Endothelial cell (in vitro differentiated cells): Measurements from ENCODE around the gene SLC15A4. TPM values are rescaled to one million over a fixed set of nuclear protein-coding genes. Genes with fewer than 3 reads are reported as not detected.

Experiments used
- DNase-seq: peaks from one replicate; pipeline ENCODE4 v3.0.0; 2021; ENCODE audit warnings: low spot score
- H3K27ac Mint-ChIP-seq: one replicate; pipeline ENCODE4 v1.8.0; 2021; ENCODE audit warnings: mixed read lengths, inconsistent platforms; ENCODE audit not compliant: unreplicated experiment
- H3K27me3 Mint-ChIP-seq: one replicate; pipeline ENCODE4 v1.8.0; 2021; ENCODE audit warnings: mild to moderate bottlenecking, moderate library complexity, mixed read lengths, inconsistent platforms; ENCODE audit not compliant: unreplicated experiment
- H3K36me3 Mint-ChIP-seq: one replicate; pipeline ENCODE4 v1.8.0; 2021; ENCODE audit warnings: mild to moderate bottlenecking, low read depth, mixed read lengths, inconsistent platforms; ENCODE audit not compliant: unreplicated experiment
- H3K4me1 Mint-ChIP-seq: one replicate; pipeline ENCODE4 v1.8.0; 2021; ENCODE audit warnings: mild to moderate bottlenecking, mixed read lengths, inconsistent platforms; ENCODE audit not compliant: unreplicated experiment
- H3K4me3 Mint-ChIP-seq: one replicate; pipeline ENCODE4 v1.8.0; 2021; ENCODE audit warnings: mild to moderate bottlenecking, mixed read lengths, inconsistent platforms; ENCODE audit not compliant: unreplicated experiment
- H3K9me3 Mint-ChIP-seq: one replicate; pipeline ENCODE4 v1.8.0; 2021; ENCODE audit warnings: mixed read lengths, inconsistent platforms; ENCODE audit not compliant: unreplicated experiment
- total RNA-seq: library from RNA; stranded (reverse); fragmentation: NEBNext Ultra II Directional; extraction: Animal tissue kit (Norgen Biotek cat#: 25700); gene quantifications from one replicate; pipeline ENCODE4 v1.2.1, GENCODE V29; 2021; ENCODE audit not compliant: unreplicated experiment
- TF ChIP-seq, protein P1 (sequence below): fragments of 200-600 bp; sonication (generic); IDR thresholded peaks from one replicate; pipeline ENCODE4 v1.5.0; 2021; ENCODE audit warnings: antibody characterized with exemption; ENCODE audit not compliant: unreplicated experiment

Gene SLC15A4
- total RNA-seq, 1 donor from 2014 or later = 8.1 TPM

DNA sequence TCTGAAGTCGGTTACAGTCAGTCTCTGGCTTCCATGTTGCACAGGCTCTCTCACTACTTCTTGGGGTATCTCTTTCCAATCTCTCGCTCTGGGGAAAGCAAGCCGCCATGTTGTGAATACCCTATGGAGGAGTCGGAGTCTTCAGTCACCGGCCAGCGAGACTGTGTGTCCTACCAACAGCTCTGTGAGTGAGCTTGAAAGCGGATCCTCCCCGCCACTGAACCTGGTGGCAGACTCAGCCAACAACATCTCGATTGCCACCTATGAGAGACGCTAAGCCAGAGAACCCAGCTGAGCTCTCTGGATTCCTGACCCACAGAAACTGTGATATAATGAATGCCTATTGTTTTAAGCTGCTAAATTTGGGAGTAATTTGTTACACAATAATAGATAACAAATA is 51.5 kb downstream of the SLC15A4 start:
- DNase-seq = no peak
- TF ChIP-seq, protein P1, sequence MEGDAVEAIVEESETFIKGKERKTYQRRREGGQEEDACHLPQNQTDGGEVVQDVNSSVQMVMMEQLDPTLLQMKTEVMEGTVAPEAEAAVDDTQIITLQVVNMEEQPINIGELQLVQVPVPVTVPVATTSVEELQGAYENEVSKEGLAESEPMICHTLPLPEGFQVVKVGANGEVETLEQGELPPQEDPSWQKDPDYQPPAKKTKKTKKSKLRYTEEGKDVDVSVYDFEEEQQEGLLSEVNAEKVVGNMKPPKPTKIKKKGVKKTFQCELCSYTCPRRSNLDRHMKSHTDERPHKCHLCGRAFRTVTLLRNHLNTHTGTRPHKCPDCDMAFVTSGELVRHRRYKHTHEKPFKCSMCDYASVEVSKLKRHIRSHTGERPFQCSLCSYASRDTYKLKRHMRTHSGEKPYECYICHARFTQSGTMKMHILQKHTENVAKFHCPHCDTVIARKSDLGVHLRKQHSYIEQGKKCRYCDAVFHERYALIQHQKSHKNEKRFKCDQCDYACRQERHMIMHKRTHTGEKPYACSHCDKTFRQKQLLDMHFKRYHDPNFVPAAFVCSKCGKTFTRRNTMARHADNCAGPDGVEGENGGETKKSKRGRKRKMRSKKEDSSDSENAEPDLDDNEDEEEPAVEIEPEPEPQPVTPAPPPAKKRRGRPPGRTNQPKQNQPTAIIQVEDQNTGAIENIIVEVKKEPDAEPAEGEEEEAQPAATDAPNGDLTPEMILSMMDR = no peak
- Mint-ChIP-seq H3K36me3 (peaks cover 9% of the 10 kb centered on the region), H3K4me1 (no peaks in the 10 kb centered on the region), H3K27ac (no peak overlapping the region), H3K4me3 (no peak overlapping the region), H3K9me3 (peaks cover 31% of the 10 kb centered on the region), H3K27me3 (peaks cover 3% of the 10 kb centered on the region)

DNA sequence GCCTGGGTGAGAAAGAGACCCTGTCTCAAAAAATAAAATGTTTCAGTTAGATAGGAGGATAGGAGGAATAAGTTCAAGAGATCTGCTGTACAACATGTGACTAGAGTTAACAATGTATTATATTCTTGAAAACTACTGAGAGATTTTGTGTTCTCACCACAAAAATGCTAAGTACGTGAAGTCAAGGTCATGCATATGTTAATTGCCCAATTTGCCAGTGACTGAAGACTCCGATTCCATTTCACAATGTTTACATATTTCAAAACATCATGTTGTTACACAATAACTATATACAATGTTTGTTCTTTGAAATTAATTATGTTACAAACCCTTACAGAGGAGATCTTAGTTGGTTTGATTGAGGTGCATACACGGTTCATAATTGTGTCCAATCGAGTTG is 52.1 kb downstream of the SLC15A4 start:
- H3K4me3 Mint-ChIP-seq = no peak overlapping the region
- H3K9me3 Mint-ChIP-seq = peaks cover 36% of the 10 kb centered on the region
- peaks cover 9% of the 10 kb centered on the region for H3K36me3 Mint-ChIP-seq
- peaks cover 3% of the 10 kb centered on the region for H3K27me3 Mint-ChIP-seq
- TF ChIP-seq, protein P1 = no peak
- H3K27ac Mint-ChIP-seq = no peak overlapping the region
- no peaks in the 10 kb centered on the region for H3K4me1 Mint-ChIP-seq
- no peak for DNase-seq

DNA sequence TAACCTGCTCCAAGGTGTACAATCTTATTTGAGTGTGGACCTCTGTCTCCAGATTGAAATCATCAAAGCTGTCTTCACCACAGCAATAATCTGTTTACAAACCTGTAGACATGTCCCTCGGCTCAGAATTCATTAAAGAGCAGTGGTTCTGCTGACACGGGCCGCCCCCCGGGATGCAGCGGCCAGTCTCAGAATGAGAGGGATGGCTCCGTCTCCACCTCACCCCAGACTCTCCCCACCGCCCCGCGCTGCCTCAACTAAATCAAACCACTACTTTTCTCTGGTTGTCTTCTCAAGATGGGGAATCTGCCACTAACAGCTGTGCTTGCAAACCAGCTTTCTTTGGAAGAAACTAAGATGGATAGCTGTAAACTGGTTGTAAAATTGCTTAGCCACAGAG is 56.2 kb downstream of the SLC15A4 start:
- Mint-ChIP-seq H3K36me3 (peaks cover 8% of the 10 kb centered on the region), H3K4me3 (no peak overlapping the region), H3K9me3 (peaks cover 51% of the 10 kb centered on the region)

DNA sequence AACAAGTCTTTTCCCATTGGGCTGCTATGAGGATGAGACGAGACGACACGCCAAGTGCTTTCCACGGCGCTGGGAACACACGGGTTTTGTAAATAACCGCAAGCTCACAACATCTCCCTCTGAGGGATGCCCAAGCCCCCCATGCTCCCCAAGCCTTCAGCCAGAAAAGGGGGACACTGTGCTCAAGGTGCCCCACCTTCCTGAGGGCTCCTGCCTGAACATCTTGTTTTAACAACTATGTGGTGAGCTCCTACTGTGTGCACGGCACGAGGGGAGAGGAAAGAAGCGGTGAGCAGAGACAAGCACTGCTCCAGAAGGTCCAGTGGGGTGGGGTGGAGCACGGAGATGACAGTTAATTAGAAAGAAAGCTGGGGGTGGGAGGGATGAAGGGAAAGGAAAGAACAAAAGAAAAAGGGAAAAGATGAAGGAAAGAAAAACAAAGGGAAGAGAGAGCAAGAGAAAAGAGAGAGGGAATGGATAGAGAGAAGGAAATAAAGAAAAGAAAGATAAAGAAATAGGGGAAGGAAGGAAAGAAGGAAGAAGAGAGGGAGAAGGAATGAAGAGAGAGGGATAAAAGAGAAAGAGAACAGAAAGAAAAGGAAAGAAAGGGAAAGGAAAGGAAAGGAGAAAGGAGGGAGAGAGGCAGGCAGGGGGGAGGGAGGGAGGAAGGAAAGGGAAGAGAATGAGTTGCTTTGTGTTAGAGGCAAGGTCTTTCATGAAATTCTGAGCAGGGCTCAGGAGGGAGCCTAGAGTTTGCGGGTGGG is 56.8 kb downstream of the SLC15A4 start:
- Mint-ChIP-seq H3K27me3 (peaks cover 7% of the 10 kb centered on the region), H3K27ac (no peak overlapping the region), H3K36me3 (peaks cover 8% of the 10 kb centered on the region), H3K9me3 (peaks cover 47% of the 10 kb centered on the region), H3K4me1 (no peaks in the 10 kb centered on the region), H3K4me3 (no peak overlapping the region)
- TF ChIP-seq, protein P1 = no peak
- DNase-seq = no peak

More for the DNA sequence above, 56.2 kb downstream of the SLC15A4 start:
- Mint-ChIP-seq H3K27me3 (peaks cover 9% of the 10 kb centered on the region), H3K27ac (no peak overlapping the region), H3K4me1 (no peaks in the 10 kb centered on the region)
- no peak for DNase-seq
- TF ChIP-seq, protein P1 = no peak

DNA sequence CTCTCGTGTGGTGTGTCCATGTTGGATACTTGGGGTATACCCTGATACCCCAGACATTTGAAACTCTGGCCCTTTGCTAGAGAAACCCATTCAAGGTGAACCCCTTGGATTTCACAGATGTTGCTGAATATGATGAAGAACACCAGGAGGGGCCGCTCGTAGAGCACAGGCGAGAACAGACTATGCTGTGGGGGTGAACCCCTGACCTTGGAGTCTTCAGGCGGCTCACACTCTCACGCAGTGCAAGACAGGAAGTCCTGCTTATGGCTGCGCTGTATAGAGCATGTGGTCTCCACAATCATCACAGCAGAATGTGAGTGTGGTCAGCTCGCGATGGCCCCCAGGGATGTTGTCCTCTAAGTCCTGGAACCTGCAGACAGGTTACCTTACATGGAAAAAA is 60.4 kb downstream of the SLC15A4 start:
- Mint-ChIP-seq H3K9me3 (peaks cover 44% of the 10 kb centered on the region), H3K36me3 (peaks cover 4% of the 10 kb centered on the region), H3K27me3 (peaks cover 5% of the 10 kb centered on the region), H3K4me3 (no peak overlapping the region), H3K4me1 (no peaks in the 10 kb centered on the region), H3K27ac (no peak overlapping the region)
- TF ChIP-seq, protein P1 = no peak
- no peak for DNase-seq
